Umbilical cord (tissue), 2 donors: ENCODE results near the gene SUGCT. TPM values are rescaled to one million over a fixed set of nuclear protein-coding genes. Genes with fewer than 3 reads are reported as not detected.
"Not testable (repeated sequence)": the region's sequence is repeated elsewhere in the genome, so short reads cannot be mapped to it uniquely, and the experiment has no call there.

Source experiments
- DNase-seq: peaks from one replicate; pipeline ENCODE4 v3.0.0-alpha.2; 2015; ENCODE audit warnings: low spot score
- total RNA-seq: library from RNA; depleted of rRNA; stranded (reverse); fragments of >200 nt; gene quantifications from one replicate; pipeline ENCODE4 v1.2.3, GENCODE V29; 2014; ENCODE audit warnings: low replicate concordance; ENCODE audit not compliant: insufficient read depth

The SUGCT gene
- total RNA-seq, 1 donor from 2014 or later: 33.5 TPM

GRCh38 chr7:40569326-40569725 is 434.5 kb downstream of the SUGCT start:
- no peak for DNase-seq

- no peak for DNase-seq
These were observed 435.4 kb downstream of the SUGCT start for GRCh38 chr7:40570223-40570622.

- no peak for DNase-seq
These were observed 437.0 kb downstream of the SUGCT start for GRCh38 chr7:40571796-40572195.

- peak; percentile 85 for DNase-seq
These were observed 438.1 kb downstream of the SUGCT start for GRCh38 chr7:40572810-40573465.

GRCh38 chr7:40579401-40579800 is 444.6 kb downstream of the SUGCT start:
- no peak for DNase-seq

GRCh38 chr7:40580776-40581175 is 446.0 kb downstream of the SUGCT start:
- no peak for DNase-seq

GRCh38 chr7:40582539-40582938 is 447.7 kb downstream of the SUGCT start:
- no peak for DNase-seq

- no peak for DNase-seq
These were observed 449.1 kb downstream of the SUGCT start for GRCh38 chr7:40583667-40584444.

- DNase-seq: no peak
These were observed 450.0 kb downstream of the SUGCT start for GRCh38 chr7:40584667-40585433.

GRCh38 chr7:40586197-40586596 is 451.4 kb downstream of the SUGCT start:
- no peak for DNase-seq

- DNase-seq: no peak
These were observed 452.6 kb downstream of the SUGCT start for GRCh38 chr7:40587419-40587818.

- DNase-seq: no peak
These were observed 460.3 kb downstream of the SUGCT start for GRCh38 chr7:40595129-40595528.

GRCh38 chr7:40595832-40596231 is 461.0 kb downstream of the SUGCT start:
- DNase-seq: no peak

GRCh38 chr7:40597517-40597916 is 462.7 kb downstream of the SUGCT start:
- DNase-seq: no peak

- DNase-seq: no peak
These were observed 464.1 kb downstream of the SUGCT start for GRCh38 chr7:40598915-40599314.

- DNase-seq: no peak
These were observed 465.0 kb downstream of the SUGCT start for GRCh38 chr7:40599836-40600235.

GRCh38 chr7:40602351-40602750 is 467.5 kb downstream of the SUGCT start:
- DNase-seq: not testable (repeated sequence)

- peak; percentile 55 for DNase-seq
These were observed 470.0 kb downstream of the SUGCT start for GRCh38 chr7:40604601-40605438.

GRCh38 chr7:40608321-40609075 is 473.7 kb downstream of the SUGCT start:
- DNase-seq: no peak

GRCh38 chr7:40610461-40610860 is 475.7 kb downstream of the SUGCT start:
- no peak for DNase-seq
